ENCODE data around the gene FMN2.
"Not testable (repeated sequence)": the region's sequence is repeated elsewhere in the genome, so short reads cannot be mapped to it uniquely, and the experiment has no call there.

FMN2 gene

GRCh38 chr1:240322943-240323342 is 231.3 kb downstream of the FMN2 start:
- DNase-seq, result no peak

GRCh38 chr1:240328382-240328781 is 236.7 kb downstream of the FMN2 start:
- DNase-seq, result not testable (repeated sequence)

- no peak for DNase-seq
These were observed 237.8 kb downstream of the FMN2 start for GRCh38 chr1:240329443-240329842.

- no peak for DNase-seq
These were observed 241.0 kb downstream of the FMN2 start for GRCh38 chr1:240332672-240333071.

- no peak for DNase-seq
These were observed 246.1 kb downstream of the FMN2 start for GRCh38 chr1:240337781-240338180.

GRCh38 chr1:240338837-240339236 is 247.2 kb downstream of the FMN2 start:
- no peak for DNase-seq

GRCh38 chr1:240341365-240342250 is 249.9 kb downstream of the FMN2 start:
- DNase-seq, result no peak

- DNase-seq, result no peak
These were observed 250.6 kb downstream of the FMN2 start for GRCh38 chr1:240342251-240342625.

- DNase-seq, result no peak
These were observed 251.4 kb downstream of the FMN2 start for GRCh38 chr1:240343045-240343444.

- no peak for DNase-seq
These were observed 252.3 kb downstream of the FMN2 start for GRCh38 chr1:240343966-240344365.

- no peak for DNase-seq
These were observed 253.2 kb downstream of the FMN2 start for GRCh38 chr1:240344918-240345317.

- no peak for DNase-seq
These were observed 258.0 kb downstream of the FMN2 start for GRCh38 chr1:240349695-240350094.

GRCh38 chr1:240350910-240351331 is 259.2 kb downstream of the FMN2 start:
- DNase-seq, result no peak

GRCh38 chr1:240351690-240352089 is 260.0 kb downstream of the FMN2 start:
- no peak for DNase-seq

GRCh38 chr1:240352769-240353168 is 261.1 kb downstream of the FMN2 start:
- no peak for DNase-seq

GRCh38 chr1:240356568-240356967 is 264.9 kb downstream of the FMN2 start:
- no peak for DNase-seq

GRCh38 chr1:240362046-240362445 is 270.4 kb downstream of the FMN2 start:
- no peak for DNase-seq

- DNase-seq, result no peak
These were observed 271.1 kb downstream of the FMN2 start for GRCh38 chr1:240362826-240363225.

- DNase-seq, result no peak
These were observed 271.6 kb downstream of the FMN2 start for GRCh38 chr1:240363315-240363714.

GRCh38 chr1:240363914-240364313 is 272.2 kb downstream of the FMN2 start:
- DNase-seq, result no peak

- DNase-seq, result no peak
These were observed 275.0 kb downstream of the FMN2 start for GRCh38 chr1:240366636-240367035.

- DNase-seq, result no peak
These were observed 293.9 kb downstream of the FMN2 start for GRCh38 chr1:240385551-240385950.

GRCh38 chr1:240385985-240386978 is 294.6 kb downstream of the FMN2 start:
- no peak for DNase-seq

- no peak for DNase-seq
These were observed 295.4 kb downstream of the FMN2 start for GRCh38 chr1:240387051-240387450.

Measured in CD4-positive, alpha-beta T cell treated with Interferon alpha-2 for 1 hour (primary cell).